GM18520 (cell line): ENCODE results near the gene IGFBP1.
"Not testable (repeated sequence)": the region's sequence is repeated elsewhere in the genome, so short reads cannot be mapped to it uniquely, and the experiment has no call there.

Experiments used
- ATAC-seq: cut with Tn5 transposase; IDR thresholded peaks from one replicate; pipeline ENCODE4 v1.9.1; 2021; ENCODE audit not compliant: unreplicated experiment

Gene IGFBP1

DNA sequence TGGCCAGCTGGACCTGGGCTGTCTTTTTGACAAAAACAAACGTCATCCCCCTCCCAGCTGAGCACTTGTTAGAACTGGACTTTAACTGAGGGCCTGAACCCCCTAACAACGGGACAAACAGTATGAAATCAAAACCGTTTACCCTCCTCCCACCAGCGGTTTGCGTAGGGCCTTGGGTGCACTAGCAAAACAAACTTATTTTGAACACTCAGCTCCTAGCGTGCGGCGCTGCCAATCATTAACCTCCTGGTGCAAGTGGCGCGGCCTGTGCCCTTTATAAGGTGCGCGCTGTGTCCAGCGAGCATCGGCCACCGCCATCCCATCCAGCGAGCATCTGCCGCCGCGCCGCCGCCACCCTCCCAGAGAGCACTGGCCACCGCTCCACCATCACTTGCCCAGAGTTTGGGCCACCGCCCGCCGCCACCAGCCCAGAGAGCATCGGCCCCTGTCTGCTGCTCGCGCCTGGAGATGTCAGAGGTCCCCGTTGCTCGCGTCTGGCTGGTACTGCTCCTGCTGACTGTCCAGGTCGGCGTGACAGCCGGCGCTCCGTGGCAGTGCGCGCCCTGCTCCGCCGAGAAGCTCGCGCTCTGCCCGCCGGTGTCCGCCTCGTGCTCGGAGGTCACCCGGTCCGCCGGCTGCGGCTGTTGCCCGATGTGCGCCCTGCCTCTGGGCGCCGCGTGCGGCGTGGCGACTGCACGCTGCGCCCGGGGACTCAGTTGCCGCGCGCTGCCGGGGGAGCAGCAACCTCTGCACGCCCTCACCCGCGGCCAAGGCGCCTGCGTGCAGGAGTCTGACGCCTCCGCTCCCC is at the start of gene IGFBP1:
Gene IGFBP1 (plus strand): TSS at position 304 of the 808 bp plus-strand sequence. CDS start 165 bp downstream, at position 469.
- no peak for ATAC-seq

DNA sequence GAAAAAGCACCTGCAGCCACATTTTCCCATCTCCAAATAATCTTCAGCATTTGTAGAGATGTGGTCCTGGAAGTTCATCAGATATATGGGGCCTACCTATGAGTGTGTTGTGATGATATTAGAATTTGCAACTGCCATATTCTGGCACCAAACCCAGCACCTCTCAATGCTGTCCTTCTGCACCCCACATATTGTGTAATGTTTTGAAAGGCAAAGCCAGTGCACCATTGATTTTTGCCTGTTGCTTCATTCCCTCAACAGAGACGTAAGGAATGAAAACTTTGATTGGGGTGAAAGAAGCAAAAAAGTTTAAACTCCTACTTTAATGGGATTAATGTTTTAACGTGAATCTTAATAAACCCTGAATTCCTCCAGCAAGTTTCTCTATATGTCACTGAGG is 49.4 kb upstream of the IGFBP1 start:
- ATAC-seq, result not testable (repeated sequence)

DNA sequence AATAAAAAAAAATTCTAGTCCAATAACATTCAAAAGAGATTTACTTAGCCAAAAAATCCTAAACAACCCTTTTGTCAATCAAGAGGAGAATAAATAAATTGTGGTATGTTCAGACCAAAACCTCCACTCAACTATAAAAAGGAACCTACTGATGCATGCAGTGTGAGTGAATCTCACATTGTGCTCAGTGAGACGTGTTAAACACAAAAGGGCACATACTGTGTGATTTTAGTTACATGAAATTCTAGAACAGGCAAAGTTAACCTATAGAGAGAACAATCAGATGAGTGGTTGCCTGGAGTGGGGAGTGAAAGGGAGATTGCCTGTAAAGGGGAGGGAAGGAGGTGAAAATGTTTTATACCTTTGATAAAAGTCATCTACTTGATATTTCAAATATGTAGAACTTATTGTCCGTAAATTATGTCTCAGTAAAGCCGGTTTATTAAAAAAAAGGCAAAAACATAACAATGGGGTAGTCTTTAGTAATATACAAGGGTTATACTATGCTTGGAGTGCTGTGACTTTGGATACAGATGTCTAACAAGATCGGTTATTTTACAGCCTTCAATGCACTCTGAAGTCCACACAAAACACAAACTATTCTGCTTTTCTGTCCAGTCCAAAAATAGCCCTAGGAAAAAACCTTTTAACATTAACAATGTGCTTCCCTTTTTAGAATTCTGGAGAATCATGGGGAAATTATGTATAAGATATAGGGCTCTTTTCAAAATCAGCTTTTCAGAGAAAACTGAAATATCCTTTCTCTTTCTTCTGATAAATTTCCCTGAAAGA is 46.2 kb upstream of the IGFBP1 start:
- not testable (repeated sequence) for ATAC-seq

DNA sequence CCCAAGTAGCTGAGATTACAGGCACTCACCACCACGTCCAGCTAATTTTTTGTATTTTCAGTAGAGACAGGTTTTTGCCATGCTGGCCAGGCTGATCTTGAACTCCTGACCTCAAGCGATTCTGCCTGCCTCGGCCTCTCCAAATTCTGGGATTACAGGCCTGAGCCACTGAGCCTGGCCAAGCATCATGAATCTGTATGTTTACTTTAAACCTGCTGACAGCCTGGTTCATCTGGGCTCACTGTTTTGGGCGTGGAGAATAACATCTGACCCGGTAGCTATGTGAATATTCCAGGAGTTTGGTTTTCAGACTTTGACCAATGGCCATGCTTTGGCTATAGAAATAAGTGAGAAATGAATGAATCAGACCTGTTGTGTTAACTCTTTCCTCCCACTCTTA is 41.8 kb upstream of the IGFBP1 start:
- not testable (repeated sequence) for ATAC-seq

DNA sequence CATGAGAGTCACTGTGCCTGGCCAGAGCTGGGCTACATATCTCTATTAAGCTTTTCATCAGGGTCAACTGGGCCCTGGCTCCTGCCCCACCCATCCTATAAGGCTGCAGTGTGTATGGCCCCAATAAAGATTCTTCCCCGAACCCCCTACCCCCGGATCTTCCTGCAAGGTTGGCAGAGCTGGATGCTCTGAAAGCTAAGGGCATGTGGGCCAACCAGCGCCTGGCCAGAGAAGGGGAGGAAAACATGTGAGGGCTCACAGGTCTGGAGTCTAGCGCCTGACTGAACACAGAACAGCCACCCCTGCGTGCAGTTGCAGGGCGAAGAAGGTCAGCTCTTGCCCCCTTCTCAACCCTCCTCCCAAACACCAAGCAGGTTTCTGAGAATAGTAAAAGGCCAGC is 39.6 kb upstream of the IGFBP1 start:
- not testable (repeated sequence) for ATAC-seq

DNA sequence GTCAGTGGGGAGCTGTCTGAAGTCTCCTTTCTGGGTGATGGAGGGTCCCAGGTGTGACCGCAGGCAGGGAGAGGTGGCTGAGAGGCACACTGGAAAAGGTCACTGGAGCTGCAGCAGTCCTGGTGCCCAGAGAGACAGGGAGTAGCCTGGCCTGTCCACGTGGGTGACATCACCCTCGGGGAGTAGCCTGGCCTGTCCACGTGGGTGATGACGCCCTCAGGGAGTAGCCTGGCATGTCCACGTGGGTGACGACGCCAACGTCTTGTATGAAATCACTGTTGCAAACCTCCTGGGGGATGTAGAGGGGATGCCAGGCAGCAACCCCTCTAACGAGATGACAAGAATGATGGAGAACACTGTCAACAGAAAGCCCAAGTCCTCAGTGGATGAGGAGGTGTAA is 35.3 kb upstream of the IGFBP1 start:
- ATAC-seq, result not testable (repeated sequence)

DNA sequence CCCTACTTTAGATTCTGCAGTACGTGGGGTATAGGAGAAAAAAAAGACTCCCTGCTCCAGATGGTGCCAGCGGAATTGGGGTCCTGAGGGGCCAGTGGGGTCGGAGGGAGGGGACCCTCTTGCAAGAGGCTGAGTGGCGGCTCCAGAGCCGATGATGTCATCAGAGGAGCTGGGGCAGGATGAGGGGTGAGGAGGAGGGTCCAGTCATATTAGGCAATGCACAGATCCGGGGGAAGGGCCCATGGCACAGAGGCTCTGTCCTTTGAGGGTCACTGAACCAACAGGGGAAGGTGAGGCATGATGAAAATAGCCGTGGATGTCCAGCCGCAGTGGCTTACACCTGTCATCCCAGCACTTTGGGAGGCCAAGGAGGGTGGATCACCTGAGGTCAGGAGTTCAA is 34.8 kb upstream of the IGFBP1 start:
- not testable (repeated sequence) for ATAC-seq

DNA sequence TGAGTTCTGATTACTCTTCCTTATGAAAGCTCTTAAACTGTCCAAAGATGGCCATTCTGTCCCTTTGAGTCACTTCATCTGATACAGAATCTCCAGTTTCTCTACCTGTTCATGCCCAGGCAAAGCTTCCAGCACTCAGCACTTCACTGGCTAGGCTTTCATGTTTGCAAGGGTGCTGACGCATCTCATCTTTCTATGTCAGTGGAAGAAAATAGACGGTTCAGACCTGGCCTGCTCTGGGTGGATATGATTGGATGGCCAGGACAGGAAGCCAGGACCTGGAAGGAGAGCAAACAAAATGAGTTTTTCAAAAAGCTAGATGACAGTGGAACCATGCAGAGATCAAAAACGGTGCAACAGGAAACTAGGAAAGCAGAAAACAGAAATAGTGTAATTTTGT is 32.6 kb upstream of the IGFBP1 start:
- not testable (repeated sequence) for ATAC-seq

DNA sequence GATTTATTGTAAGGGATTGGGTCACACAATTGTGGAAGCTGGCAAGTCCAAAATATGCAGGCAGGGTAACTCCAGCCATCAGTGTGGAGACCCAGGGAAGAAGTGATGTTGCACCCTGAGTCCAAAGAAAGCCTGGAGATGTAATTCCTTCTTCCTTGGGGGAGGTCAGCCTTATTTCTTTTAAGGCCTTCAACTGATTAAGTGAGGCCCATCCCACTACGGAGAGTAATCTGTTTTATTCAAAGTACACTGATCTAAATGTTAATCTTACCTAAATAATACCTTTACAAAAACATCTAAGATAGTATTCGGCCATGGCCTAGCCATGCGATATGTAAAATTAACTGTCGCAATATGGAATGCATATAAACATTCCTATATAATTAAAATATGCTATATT is 31.4 kb upstream of the IGFBP1 start:
- ATAC-seq, result not testable (repeated sequence)

DNA sequence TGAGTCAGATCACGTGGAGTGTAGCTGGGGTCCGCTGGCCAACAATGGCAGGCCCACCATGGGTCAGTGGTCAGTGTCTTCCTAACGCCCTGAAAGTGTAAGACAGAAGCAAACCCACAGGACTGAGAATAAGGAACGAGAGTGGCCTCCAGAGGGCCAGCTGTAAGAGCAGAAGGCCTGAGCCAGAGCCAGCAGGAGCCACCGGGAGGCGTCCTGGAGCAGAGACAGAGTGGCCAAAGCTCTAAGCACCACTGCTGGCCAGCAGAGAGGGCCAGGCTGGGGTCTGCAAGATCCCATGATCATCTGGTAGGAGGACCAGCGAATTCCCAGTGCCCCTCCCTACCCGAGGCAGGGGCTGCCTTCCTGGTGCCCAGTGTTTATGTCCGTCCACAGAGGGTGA is 24.6 kb upstream of the IGFBP1 start:
- ATAC-seq, result no peak

DNA sequence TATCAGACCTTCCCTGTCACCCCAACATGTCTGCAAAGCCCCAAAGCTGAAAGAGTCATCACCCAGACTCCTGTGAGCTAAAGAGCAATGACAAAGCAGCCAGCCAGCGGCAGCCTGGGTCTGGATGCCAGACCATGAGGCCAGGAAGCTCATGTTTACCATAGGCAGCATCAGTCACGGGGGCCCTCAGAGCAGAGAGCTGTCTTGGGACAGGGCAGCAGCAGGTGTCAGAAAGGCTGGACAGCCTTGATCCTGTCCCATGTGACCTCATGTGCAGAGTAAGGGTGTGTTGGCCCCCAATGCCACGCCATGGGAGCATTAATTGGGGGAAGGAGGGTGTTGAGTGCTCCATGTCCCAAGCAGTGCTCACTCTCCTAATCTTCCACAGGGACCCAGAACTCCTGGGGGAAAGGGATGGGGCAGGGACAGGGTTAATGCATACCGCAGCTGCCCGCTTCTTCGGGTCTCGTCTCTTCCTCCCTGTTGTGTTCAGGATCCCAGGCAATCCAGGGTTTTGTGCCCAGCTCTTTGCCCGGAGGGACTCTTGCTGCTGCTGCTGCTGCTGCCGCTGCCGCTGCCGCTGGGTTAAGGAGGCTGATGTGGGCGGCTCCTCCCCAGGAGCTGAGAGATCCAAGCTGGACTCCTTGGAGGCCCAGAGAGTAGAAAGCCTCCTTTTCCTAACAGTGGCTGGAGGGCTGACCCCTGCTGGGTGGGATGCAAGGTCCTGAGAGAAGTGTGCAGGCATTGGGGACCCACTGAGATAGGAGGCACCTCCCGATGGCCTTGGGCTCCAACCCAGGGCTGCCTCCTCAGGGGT is 22.5 kb upstream of the IGFBP1 start:
- ATAC-seq, result no peak

DNA sequence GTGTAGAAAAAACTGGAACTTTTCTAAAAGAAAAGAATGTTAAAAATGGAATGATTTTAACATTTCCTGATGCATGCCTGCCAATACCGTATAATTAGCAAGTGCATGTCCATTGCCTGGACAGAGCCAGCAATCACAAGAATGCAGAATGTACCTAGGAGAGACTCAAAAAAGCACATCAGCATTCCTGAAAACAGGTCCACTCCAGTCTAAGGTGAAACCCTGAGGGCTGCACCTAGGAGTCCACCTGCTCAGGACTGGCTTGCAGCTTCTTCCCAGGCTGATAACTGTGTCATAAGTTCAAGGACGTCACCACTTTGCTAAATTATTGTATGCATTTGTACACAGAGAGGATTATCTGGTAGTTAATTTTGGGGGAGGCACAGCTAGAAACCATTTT is 20.8 kb upstream of the IGFBP1 start:
- ATAC-seq, result no peak

DNA sequence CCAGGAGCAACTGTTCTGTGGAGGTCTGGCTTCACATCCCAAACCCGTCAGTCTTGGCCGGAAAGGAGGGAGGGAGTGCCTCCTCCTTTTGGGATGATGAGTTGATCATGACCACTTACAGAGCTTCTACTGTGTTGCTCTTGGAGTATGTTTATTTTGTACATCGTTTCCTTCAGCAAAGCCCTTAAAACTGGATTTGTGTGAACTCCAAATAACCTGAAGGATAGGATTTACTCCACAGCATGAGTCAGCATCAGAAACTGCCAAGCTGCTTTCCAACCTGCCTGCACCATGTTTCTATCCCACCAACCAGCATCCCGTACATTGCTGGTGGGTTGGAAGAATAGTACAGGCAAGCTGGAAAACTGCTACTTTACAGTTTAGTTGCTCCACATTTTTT is 18.9 kb upstream of the IGFBP1 start:
- ATAC-seq, result no peak

DNA sequence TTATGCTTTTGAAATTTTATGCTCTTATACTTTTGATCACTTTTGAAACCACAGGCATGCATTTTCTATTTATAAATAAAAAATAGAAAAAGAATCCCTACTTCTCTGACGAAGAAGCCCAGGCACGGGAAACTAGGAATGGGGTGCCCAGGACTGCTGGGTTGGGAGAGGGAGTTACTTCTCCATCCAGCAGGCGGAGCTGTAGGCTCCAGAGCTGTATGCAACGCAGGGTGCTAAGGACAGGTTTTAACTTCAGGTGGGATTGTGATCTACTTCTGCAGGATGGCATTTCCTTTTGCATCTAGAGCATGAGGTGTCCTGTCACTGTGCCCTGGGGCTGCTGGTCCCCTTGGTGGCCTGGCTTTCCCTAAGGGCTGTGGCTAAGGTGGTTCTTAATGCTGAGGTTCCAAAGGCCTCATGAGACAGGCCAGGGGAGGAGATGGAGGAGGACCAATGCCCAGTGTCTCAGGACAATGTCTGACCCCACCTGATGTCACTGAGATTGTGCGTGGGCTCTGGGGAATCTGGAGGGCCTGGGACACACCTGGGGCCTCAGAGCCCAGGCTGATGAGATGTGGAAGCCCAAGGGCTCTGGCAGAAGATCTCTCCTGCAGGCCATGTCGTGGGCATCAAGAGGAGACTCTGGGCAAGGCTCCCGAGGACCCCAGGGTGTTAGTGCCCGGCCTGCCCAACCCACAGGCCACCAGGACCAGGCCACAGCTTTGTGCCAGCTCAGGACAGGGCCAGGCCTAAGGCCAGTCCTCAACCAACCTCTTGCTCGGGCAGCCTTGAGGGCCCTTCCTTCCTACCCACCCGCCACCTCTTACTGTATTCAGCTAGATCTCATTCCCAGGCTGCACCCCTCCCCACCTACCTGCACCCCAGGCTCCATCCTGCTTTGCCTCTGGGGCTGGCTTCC is 15.9 kb upstream of the IGFBP1 start:
- ATAC-seq, result no peak

DNA sequence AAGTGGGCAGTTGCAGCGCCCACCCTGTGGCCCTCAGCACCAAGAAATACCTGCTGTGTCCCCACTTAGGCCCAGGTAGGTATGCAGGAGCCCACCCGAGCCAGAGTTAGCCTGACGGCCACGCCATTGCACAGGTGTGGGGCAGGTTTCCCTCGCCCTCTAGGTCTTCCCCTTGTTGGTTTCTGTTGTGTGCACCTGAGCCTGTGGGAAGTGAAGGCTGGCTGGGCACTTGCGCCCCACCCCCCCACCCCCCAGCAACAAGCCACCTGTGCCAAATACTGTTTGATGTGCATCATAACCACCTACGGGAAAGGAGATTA is 15.3 kb upstream of the IGFBP1 start, which contains the start of gene CCDC201:
Gene CCDC201 (minus strand): TSS at position 48 of the 320 bp plus-strand sequence. CDS start 75 bp downstream, outside the sequence.
- ATAC-seq, result no peak

DNA sequence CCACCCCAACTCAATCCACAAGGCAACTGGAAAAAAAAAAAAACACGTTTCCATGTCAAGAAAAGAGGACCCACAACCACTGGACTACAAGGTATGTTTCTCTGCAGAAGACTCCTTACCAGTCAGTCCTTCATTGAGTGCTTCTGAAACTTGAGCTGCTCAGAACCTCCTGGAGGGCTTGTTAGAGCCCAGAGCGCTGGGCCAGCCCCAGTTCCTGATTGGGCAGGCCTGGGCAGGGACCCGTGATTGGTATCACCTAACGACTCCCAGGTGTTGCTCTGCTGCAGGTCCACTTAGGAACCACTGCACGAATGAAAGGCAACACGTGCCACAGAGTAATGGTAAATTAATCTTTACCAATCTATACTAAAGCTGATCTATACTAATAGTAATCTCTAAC is 14.9 kb upstream of the IGFBP1 start:
- no peak for ATAC-seq

DNA sequence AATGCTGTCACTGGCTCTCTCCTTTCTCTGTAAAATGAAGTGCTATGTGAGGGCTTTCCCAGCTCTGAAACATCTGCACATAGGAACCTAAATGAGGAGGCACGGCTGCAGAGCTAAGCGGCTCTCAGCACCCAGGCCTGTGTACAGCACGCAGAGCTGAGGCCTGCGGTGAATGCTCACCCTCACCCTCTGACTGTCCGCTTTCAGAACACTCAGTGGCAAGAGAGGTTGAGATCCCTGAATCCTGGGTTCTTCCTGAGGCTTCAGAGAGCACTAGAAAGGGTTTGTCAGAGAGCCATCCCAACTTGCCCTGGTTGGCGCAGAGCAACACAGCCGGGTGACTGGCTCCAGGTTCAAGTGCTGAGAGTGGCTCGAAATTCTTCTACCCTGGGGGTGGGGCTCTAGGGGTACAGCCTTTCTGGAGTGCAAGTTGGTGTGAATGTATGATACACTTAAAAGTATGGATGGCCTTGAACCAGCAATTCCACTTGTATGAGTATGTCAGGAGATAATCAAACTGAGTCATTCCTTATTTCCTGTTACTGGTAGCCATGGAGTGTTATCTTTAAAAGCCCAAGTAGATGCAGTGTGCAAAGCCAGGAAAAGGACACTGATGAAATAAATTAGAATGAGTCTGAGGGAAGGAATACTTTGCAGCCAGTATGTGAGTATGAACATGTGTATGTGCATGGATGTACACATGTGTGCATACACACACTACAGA is 13.7 kb upstream of the IGFBP1 start:
- no peak for ATAC-seq

DNA sequence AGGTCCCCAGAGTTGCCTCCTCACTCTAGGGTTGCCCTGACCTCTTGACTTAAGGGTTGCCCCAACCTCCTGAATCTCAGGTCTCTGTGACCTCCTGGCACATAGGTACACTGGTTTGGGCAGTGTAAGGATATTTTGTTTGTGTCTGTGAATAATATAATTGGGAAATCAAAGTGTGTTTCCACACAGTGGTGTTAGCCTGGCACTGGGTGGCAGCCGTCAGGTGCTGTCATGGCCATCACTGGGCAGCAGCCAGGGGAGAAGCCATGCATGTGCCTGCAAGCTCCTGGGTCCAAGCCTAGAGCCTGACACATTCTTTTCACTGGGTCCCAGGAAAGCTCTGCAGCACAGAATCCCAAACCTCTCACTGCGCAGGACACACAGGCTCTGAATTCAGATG is 11.8 kb upstream of the IGFBP1 start:
- ATAC-seq, result no peak

DNA sequence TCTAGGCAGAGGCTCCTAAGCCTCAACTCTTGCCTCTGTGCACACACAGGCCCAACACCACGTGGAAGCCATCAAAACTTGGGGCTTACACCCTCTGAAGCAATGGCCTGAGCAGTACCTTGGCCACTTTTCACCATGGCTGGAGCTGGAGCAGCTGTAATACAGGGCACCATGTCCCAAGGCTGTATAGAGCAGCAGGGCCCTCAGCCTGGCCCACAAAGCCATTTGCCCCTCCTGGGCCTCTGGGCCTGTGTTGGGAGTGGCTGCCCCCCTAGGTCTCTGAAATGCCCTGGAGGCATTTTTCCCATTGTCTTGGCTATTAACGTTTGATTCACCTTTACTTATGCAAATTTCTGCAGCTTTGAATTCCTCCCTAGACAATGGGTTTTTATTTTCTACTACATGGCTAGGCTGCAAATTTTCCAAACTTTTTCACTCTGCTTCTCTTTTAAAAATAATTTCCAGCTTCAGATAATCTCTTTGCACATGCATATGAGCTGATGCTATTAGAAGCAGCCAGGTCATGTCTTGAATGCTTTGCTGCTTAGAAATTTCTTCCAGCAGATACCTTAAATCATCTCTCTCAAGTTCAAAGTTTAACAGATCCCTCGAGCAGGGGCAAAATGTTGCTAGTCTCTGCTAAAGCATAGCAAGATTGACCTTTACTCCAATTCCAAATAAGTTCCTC is 9.7 kb upstream of the IGFBP1 start:
- no peak for ATAC-seq
